Esophagus squamous epithelium (tissue), 5 donors: ENCODE data around the gene EOMES. TPM values are rescaled to one million over a fixed set of nuclear protein-coding genes. Genes with fewer than 3 reads are reported as not detected.
A peak's percentile ranks its signal among the peaks of the same experiment; 100 is the strongest.

Source experiments
- DNase-seq: peaks from one replicate; lab custom pipeline; 2025; lab: John Stamatoyannopoulos, UW
- H3K27ac ChIP-seq, 4 donors: fragments of 200-600 bp; sonication (generic); one replicate each; pipeline ENCODE4 v1.5.1; 2016 to 2019; ENCODE audit warnings: mild to moderate bottlenecking in 1 of 4
- H3K27me3 ChIP-seq, 4 donors: fragments of 200-600 bp; sonication (generic); 1 replicate in 3 of 4; 2 replicates in 1 of 4; pipeline versions ENCODE4 v1.5.1 to v1.6.0; 2017 to 2021; ENCODE audit warnings: antibody characterized with exemption in 1 of 4
- H3K36me3 ChIP-seq, 3 donors: fragments of 200-600 bp; sonication (generic); one replicate each; pipeline ENCODE4 v1.5.1; 2016 to 2019
- H3K4me1 ChIP-seq, 3 donors: fragments of 200-600 bp; sonication (generic); one replicate each; pipeline ENCODE4 v1.5.1; 2017 to 2019
- H3K4me3 ChIP-seq, 4 donors: fragments of 200-600 bp; sonication (generic); 1 replicate in 3 of 4; 2 replicates in 1 of 4; pipeline ENCODE4 v1.5.1; 2016 to 2019; ENCODE audit warnings: mild to moderate bottlenecking in 2 of 4, moderate library complexity in 1 of 4
- H3K9me3 ChIP-seq, 3 donors: fragments of 200-600 bp; sonication (generic); one replicate each; pipeline ENCODE4 v1.5.1; 2016 to 2019
- POLR2A ChIP-seq, 4 donors: fragments of 450-650 bp; IDR thresholded peaks; one replicate each; pipeline ENCODE4 v1.6.1; 2017; ENCODE audit warnings: antibody characterized with exemption in 4 of 4, mild to moderate bottlenecking in 4 of 4, moderate library complexity in 3 of 4
- WGBS, 2 donors: methylation state at CpG; one replicate each; pipeline ENCODE4 v1.1.5; 2018; 5-methylcytosine and 5-hydroxymethylcytosine counted together
- intact Hi-C: fragments of 100-400 bp; cut with DNase I; formaldehyde crosslinking; loops from one replicate; pipeline ENCODE4 v1.15.0; 2022
- total RNA-seq, 4 donors: library from RNA; depleted of rRNA; stranded (reverse); fragments of >200 nt; gene quantifications; one replicate each; pipeline ENCODE4 v1.1.0, GENCODE V29; 2016
- TF ChIP-seq, protein P1 (sequence below), 6 experiments: fragments of 450-650 bp in 4 of 6; fragments of 200-600 bp in 2 of 6; sonication (generic) in 2 of 6; IDR thresholded peaks; one replicate each; pipeline ENCODE4 v1.5.1; 2016 to 2019; ENCODE audit warnings: antibody characterized with exemption in 6 of 6, mild to moderate bottlenecking in 4 of 6, moderate library complexity in 4 of 6
- donor health status: DM: yes; HTN: yes; CAD: no.

EOMES gene
- total RNA-seq, 4 donors from 2014 or later, result 0.18 to 0.23 (median 0.19) TPM; not detected in 1

DNA sequence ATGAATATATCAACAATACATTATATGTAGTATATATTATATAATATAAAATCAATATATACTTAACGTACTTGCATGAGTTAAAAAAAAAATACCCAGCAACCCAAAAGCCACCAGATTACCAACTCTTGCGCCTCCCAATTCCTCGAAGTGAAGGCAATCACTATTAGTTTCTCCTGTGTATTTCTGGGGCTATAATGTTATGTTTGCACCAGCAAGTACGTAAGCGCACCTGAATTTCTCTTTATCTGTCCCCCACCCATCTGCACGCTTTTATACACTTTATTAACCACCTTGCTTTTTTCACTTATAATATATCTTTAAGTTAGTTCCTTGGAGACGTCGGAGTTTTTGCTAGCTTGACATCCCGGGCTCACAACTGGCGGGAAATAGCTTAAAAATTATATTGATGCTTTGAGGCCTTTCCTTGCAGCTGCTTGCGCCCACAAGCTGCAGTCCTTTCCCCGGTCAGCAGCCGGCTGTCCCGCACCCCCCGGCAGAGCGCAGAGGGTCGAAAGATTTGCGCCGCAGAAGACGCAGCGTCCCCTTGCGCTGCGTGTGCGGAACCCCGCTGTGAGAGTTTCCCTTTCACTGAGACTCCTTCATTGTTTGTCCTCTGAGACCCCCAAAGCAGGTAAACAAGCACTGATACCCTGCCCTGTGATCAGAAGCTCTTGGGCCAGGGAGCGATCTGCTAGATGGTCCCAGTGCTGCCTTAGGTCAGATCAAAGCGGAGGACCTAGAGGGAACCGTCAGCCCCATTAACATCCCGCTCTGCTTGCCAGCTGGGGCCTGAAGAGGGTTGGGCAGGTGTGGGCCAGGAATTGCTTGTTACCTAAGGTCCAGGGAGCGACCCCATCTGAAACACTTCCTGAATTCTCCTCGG, 8.9 kb upstream of the EOMES start:
- Histone ChIP-seq H3K27me3 (peaks cover 12 to 72% (median 42%) of the 10 kb centered on the region in 4 donors), H3K36me3 (no peaks in the 10 kb centered on the region), H3K9me3 (no peaks in the 10 kb centered on the region), H3K4me1 (peaks cover 9 to 34% (median 19%) of the 10 kb centered on the region in 3 donors), H3K27ac (no peak overlapping the region), H3K4me3 (no peak overlapping the region)
- no peak for TF ChIP-seq POLR2A (IDR thresholded peaks at IDR 0.05)
- TF ChIP-seq, protein P1, sequence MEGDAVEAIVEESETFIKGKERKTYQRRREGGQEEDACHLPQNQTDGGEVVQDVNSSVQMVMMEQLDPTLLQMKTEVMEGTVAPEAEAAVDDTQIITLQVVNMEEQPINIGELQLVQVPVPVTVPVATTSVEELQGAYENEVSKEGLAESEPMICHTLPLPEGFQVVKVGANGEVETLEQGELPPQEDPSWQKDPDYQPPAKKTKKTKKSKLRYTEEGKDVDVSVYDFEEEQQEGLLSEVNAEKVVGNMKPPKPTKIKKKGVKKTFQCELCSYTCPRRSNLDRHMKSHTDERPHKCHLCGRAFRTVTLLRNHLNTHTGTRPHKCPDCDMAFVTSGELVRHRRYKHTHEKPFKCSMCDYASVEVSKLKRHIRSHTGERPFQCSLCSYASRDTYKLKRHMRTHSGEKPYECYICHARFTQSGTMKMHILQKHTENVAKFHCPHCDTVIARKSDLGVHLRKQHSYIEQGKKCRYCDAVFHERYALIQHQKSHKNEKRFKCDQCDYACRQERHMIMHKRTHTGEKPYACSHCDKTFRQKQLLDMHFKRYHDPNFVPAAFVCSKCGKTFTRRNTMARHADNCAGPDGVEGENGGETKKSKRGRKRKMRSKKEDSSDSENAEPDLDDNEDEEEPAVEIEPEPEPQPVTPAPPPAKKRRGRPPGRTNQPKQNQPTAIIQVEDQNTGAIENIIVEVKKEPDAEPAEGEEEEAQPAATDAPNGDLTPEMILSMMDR (IDR thresholded peaks at IDR 0.05), result no peak
- intact Hi-C loops, result no loop called here
- DNase-seq, result no peak
- WGBS, 2 donors, result 15 to 16% methylated on average over 13 to 28 of the region's 31 CpGs

DNA sequence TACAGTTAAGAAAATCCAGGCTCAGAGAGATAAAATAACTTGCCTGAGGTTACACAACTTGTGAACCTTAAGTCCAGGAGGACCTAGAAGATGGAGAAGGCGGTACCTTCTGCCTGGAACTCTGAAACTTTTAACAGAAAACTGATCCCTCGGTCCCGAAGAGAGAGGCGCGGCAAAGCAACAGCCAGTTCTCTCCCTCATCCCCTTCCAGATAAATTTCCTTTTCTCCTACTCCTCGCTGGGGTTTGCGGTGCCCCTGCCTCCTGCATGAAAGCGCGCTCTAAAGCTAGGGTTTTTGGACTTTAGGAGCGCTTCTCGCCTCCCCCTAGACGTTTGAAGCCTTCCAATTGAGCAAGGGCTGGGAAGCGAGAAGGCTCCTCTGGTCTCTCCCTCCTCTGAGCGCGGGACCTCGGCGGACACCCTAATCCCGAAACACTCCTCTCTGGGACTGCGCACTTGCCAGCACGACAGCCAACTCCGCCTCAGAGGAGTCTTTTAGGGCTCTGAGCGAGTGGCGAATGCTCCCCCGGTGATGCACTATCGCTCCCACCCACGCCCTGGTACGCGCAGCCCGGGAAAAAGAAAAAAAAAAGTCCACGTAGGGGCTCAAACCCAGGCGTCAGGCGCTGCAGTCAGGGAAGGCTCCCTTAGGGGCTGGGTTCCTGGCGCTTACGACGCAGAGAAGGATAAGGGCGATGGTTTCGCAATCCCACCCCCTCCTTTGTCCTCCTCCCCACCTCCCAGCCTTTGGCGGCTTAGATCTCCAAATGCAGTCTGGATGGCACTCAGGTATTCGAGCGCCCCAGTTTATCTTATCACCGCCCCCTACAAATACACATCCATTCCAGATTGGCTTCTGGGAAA, 7.9 kb upstream of the EOMES start:
- intact Hi-C loops, result no loop called here
- peaks cover 12 to 82% (median 47%) of the 10 kb centered on the region in 4 donors for H3K27me3 ChIP-seq

DNA sequence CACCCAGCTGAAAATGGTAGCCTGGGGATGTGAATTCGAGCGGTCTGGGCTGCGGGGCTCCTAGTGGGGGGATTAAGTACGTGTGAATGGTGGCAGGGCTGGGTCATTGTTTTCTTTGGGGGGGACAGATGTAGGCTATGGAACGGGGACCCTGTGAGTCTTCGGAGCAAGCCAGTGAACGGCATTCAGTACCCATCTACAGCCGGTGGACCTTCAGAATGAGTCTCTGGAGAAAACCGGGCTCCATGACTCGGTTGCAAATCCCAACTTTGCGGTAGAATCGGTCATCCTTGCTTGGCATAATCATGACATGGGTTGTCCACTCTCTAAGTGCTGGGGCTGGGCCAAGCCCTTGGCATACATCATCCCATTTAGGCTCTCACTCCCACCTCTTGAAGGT, 7.2 kb upstream of the EOMES start:
- no peaks in the 10 kb centered on the region for H3K9me3 ChIP-seq
- intact Hi-C loops, result no loop called here
- H3K4me3 ChIP-seq, result peak overlapping the region in 1 of 4 donors; percentile 46
- no peak for DNase-seq
- H3K4me1 ChIP-seq, result peaks cover 9 to 36% (median 19%) of the 10 kb centered on the region in 3 donors
- WGBS, 2 donors, result 12 to 23% methylated on average over 4 to 11 of the region's 12 CpGs
- H3K27ac ChIP-seq, result no peak overlapping the region
- no peaks in the 10 kb centered on the region for H3K36me3 ChIP-seq
- H3K27me3 ChIP-seq, result peaks cover 12 to 89% (median 50%) of the 10 kb centered on the region in 4 donors
- TF ChIP-seq, protein P1 (IDR thresholded peaks at IDR 0.05), result no peak
- TF ChIP-seq POLR2A (IDR thresholded peaks at IDR 0.05), result no peak

More for the DNA sequence above, 7.9 kb upstream of the EOMES start:
- H3K27ac ChIP-seq, result no peak overlapping the region
- H3K36me3 ChIP-seq, result no peaks in the 10 kb centered on the region
- no peak for DNase-seq
- peaks cover 9 to 34% (median 19%) of the 10 kb centered on the region in 3 donors for H3K4me1 ChIP-seq
- peak overlapping the region in 2 of 4 donors; percentile 17 to 46 for H3K4me3 ChIP-seq
- no peaks in the 10 kb centered on the region for H3K9me3 ChIP-seq
- 6 to 10% methylated on average over 17 to 35 of the region's 41 CpGs for WGBS, 2 donors
- no peak for TF ChIP-seq POLR2A (IDR thresholded peaks at IDR 0.05)
- TF ChIP-seq, protein P1 (IDR thresholded peaks at IDR 0.05), result no peak

DNA sequence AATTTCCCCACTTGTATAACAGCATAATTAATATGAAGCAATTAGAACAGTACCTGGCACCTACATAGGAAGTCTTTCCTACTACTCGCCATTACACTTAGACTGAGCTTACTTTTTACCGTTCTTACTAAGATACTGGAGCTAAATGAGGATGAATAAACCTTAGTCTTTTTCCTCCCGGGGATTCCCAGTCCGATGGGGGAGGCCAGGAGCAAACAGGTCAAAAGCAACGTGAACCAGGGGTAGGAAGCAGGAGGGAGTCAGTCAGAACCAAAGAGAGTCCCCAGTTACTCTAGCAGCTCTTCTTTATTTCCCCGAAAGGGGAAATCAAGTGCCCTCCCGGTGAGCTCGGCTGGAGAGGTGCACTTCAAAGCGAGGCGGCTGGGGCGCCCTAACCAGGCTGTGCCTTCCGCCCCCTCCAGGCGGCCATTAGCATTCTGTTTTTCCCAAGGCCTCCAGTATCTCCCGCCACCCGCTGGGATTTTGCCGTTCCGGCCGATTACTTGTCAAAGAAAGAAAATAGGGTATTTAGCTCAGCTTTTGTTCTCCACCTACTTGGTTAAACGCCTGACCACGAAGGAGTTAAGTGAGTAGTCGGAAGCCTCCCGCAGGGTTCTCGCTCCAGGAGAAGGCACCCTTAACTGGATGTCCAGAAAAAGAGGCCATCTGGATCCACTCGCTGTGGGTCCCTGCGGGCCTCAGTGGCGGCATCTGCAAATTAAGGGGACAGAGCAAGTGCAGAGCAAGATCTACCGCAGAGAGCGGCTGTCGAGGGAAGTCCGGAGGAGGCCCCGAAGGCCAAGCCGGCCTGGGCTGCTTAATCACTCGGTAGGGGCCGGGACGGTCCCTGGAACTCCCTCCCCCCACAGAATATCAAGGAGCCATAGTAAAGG, 6.3 kb upstream of the EOMES start:
- peaks cover 13 to 45% (median 25%) of the 10 kb centered on the region in 3 donors for H3K4me1 ChIP-seq
- peaks cover 12 to 97% (median 57%) of the 10 kb centered on the region in 4 donors for H3K27me3 ChIP-seq
- H3K27ac ChIP-seq, result no peak overlapping the region
- peak overlapping the region in 1 of 4 donors; percentile 46 for H3K4me3 ChIP-seq
- TF ChIP-seq, protein P1 (IDR thresholded peaks at IDR 0.05), result peak in 2 of 6 experiments; percentile 3 to 31
- no peak for TF ChIP-seq POLR2A (IDR thresholded peaks at IDR 0.05)
- no peaks in the 10 kb centered on the region for H3K36me3 ChIP-seq
- intact Hi-C loops, result no loop called here
- 7 to 9% methylated on average over 5 to 30 of the region's 35 CpGs for WGBS, 2 donors
- DNase-seq, result no peak
- H3K9me3 ChIP-seq, result no peaks in the 10 kb centered on the region
